ENCODE data around the gene COL5A1.

The COL5A1 gene

DNA sequence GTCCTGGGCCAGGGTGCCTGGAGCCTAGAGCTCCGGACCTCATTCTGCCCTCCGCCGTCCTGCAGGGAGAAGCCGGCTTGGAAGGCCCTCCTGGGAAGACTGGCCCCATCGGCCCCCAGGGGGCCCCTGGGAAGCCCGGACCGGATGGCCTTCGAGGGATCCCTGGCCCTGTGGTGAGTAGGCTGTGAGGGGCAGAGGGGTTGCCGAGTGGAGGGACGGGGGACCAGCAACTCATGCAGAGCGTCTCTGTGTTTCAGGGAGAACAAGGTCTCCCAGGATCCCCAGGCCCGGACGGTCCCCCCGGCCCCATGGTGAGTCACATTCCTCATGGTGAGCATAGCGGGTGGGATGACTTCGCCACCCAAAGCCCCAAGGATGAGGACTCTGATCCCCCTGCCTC is 177.0 kb downstream of the COL5A1 start:
- no peak for DNase-seq (ENCODE audit: low read depth)

DNA sequence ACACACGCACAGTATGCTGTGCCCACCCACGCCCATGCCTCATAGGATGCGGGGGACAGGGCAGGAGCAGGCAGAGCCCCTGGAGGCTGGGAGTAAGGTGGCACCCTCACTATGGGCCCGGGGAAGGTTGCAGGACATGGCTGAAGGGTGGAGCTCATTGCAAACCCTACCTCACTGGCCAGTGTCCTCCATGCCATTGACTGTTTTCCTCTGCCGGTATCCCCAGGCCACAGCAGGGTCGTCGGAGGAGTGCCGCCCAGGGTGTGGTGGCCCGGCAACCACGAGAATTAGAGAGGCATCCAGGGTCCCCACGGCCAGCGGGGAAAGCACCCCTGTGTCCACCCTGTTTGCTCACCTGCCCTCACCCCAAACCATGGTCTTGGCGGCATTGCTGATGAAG is 179.3 kb downstream of the COL5A1 start:
- DNase-seq (ENCODE audit: low read depth) = no peak

DNA sequence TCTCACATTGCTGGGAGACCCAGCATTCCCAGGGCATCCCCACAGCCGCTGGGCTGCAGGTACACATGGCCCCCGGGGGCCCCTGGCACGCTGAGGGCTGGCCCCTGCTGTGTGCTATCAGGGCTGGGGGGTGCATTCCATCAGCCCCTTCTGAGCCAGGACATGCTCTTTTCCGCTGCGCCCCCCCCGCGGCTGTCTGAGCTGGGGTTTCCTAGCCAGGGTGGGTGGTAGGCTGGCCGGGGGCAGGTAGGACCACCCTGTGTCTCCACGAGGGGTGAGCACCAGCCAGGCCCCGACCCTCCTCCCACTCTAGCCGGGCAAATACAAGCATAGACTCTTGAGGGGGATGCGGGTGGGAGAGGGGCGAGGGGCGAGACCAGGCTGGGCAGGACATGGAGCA is 180.9 kb downstream of the COL5A1 start:
- no peak for DNase-seq (ENCODE audit: low read depth)

DNA sequence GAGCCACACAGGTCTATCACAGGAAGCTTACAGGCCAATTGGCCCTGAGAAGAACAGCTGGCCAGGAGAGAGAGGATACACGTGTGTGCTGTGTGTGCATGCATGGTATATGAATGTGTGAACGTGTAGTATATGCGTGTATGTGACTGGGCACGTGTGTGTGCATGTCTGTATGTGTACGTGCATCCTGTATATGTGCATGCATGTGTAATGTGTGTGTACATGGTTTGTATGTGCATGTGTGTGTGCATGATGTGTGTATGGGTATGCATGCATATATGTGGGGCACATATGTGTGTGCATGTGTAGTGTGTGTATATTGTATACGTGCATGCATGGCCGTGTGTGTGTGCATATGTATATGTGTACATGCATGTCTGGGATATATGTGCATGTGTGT is 182.0 kb downstream of the COL5A1 start:
- no peak for DNase-seq (ENCODE audit: low read depth)

DNA sequence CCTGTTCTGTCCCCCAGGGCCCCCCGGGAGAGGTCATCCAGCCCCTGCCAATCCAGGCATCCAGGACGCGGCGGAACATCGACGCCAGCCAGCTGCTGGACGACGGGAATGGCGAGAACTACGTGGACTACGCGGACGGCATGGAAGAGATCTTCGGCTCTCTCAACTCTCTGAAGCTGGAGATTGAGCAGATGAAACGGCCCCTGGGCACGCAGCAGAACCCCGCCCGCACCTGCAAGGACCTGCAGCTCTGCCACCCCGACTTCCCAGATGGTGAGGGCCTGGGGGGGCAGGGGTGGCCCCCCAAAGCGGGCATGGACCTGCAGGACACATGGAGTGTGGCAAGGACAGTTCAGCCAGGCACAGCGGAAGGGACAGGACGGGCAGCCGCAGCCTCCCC is 183.0 kb downstream of the COL5A1 start:
- DNase-seq (ENCODE audit: low read depth) = no peak

DNA sequence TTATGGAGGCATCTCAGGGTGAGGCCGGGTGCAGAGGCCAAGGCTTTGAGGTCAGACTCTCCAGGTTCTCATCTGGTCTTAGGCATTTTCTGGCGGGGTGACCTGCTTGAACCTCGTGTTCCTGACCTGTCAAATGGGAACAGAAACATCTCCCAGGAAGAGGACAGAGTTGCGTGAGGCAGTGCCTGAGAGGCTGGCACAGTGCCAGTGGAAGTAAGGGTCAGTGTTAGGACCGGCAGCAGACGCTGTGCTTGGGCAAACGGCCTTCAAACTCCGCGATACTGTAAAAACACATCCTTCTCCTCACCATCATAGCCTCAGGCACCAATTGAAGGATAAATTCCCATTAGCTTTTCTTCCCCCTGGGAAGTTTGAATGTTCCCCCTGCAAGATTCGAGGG is 183.4 kb downstream of the COL5A1 start:
- no peak for DNase-seq (ENCODE audit: low read depth)

DNA sequence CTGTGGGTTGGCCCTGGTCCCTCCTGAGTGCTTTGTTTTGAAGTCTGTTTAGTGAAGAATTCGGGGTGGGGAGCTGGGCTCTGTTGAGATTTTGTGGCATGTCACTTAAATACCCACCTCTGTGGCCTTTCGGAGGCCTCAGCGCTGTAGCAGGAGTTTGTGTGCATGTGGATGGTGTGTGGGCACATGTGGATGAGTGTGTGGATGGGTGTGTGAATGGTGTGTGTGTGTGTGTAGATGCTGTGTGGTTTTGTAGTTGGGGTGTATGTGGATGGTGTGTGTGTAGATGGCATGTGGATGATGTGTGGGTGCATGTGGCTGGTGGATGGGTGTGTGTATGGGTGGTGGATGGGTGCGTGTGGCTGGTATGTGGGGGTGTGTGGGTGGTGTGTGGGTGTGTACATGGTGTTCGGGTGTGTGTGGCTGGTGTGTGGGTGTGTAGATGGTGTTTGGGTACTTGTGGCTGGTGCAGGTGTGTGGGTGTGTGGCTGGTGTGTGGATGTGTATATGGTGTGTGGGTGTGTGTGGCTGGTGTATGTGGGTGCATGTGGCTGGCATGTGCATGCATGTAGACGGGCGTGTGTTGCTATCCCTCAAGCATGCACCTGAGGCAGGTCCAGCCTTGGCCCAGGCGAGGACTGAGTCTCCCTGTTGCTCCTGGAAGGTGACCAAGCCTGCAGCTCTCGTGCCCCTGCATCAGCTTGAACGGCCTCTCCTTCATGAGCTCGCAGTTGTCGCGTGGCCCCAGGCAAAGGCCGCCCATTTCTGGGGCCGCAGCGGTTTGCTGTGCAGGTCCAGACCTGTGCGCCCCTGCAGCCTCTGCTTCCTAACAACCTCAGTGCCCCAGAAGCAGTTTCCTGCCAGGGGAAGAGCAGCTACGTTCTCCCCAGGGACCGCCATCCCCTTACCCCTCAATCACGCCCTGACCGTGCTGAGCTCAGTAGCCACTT is 185.0 kb downstream of the COL5A1 start:
- DNase-seq (ENCODE audit: low read depth) = no peak

DNA sequence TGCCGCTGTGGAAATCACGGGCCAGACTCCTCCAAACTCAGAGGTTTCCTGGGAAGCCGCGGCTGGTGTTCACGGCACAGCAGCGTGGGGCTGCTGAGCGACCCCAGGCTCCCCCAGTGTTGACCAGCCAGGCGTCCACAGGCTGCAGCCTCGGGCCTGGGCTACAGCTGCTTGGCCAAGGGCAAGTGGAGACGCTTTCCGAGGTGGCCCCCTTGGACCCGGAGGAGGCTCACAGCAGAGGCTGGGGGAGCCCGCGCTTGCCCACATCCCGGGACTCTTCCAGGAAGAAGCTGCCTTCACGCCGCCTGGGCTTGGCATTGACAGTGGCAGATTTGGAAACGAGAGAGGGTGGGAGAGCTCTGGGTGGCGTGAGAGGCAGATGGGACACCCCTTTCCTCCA is 186.0 kb downstream of the COL5A1 start:
- DNase-seq (ENCODE audit: low read depth) = no peak

DNA sequence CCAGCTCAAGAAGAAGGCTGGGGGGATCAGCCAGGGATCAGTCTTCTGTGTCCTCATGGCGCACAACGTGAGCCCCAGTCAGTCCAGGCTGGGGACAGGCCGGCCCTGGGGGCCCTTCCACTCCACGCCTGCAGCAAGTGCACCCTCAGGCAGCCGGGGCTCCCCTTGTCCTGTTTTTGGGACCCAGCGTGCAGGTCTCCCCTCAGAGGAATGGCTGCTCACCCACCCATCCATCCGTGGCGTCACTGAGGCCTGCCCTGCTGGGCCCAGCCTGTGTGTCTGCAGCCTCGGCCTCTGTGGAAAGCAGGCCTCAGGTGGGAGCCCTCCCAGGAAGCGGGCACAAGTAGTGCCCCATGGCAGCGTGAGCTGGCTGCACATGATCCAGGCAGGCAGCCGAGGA is 186.4 kb downstream of the COL5A1 start:
- no peak for DNase-seq (ENCODE audit: low read depth)

DNA sequence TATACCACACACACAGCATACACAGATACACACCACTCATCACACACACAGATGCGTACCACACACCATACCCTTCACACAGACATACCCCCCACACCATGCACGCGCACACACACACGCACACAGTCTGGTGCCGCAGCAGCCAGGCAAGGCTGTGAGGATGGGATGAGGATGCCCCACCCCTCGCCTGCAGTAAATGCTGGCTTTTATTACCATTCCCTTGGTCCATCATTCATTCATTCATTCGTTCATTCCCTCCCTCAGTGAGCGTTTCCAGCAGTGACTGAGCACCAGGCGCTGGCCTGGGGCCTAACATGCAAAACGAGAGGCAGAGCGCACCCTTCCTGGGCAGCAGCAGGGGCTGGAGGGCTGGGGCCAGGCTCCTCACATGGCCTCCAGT is 187.3 kb downstream of the COL5A1 start:
- DNase-seq (ENCODE audit: low read depth) = no peak

DNA sequence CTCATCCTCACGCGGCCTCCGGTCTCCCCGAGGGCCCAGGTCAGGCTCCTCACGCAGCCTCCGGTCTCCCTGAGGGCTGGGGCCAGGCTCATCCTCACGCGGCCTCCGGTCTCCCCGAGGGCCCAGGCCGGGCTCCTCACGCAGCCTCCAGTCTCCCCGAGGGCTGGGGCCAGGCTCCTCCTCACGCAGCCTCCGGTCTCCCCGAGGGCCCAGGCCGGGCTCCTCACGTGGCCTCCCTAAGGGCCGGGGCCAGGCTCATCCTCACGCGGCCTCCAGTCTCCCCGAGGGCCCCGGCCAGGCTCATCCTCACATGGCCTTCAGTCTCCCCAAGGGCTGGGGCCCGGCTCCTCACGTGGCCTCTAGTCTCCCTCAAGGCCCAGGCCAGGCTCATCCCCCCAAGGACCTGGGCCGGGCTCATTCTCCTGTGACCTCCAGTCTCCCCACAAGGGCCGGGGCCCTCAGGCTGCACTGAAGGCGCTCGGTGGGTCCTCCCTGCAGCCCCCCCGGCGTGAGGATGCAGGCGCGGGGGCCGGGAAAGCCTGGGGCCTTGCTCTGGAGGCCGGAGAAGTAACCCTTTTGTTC is 187.8 kb downstream of the COL5A1 start:
- DNase-seq (ENCODE audit: low read depth) = no peak

DNA sequence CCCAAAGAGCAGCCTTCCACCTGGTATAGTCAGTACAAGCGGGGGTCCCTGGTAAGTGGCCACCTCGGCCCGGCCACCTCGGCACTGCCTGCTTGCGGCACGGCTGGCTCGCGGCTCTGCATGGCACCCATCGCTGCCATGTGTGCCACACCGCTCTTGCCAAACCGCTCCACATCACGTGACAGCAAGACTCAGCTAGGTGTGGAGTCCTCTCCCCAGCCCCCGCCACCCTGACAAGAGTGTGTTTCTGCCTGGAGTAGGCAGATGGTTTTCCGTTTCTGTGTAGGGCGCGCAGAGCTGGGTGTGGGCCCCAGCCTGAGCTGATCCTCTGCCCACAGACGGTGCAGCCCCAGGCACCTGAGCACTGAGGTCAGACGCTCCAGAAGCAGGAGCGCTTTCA is 188.5 kb downstream of the COL5A1 start:
- no peak for DNase-seq (ENCODE audit: low read depth)

DNA sequence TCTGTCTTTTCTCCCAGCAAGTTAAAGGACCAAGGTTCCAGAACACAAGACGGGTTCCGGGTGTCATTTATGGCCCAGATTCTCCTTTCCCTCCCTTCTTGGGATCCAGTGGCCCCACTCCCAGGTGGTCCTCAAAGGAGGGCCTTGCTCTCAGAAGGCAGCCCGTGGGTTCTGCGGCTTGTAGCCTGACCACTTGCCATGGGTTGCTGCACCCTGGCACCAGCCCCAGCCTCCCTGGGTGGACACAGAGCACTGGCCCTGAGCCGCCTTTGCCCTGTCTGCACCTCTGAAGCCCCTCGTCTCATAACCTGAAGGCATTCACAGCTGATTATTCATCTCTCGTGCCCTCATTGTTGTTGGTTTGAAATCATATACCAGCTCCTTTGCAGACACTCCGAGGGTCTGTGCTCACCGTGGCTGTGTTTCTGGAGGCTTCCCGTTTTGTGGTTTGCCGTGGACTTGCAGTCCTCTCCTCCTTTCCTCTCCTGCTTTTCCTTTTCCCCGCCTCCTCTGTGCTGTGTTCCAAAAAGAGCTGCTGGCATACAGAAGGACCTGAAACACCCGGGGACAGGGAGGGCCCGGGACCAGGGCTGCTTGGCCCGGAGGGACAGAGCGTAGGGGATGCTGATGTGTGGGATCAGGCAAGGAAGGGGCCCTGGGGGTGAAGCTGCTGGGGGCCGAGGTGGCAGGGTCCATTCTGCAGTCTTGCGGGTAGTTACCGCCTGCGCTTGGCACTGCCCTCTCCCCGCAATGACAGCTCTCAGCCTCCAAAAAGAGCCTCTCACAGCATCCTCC is 189.5 kb downstream of the COL5A1 start:
- DNase-seq (ENCODE audit: low read depth) = no peak

DNA sequence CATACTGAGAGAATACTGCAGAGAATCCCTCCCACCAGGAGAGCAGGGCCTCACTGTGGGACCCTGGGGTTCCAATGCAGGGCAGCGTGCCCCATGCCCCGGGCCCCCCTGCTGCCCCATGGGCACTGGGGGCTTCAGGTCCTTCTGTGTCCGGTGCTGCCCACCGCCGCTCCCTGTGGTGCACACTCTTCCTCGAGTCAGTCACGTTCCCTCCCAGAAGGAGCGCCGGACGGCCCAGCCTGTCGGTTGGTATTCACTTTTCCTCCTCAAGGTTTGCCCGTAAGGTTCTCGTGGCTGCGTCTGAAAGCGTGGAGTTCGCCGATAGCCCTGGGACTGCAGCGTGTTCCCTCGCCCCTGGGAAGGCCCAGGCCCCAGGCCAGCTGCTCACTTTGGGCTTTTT is 190.9 kb downstream of the COL5A1 start:
- no peak for DNase-seq (ENCODE audit: low read depth)

DNA sequence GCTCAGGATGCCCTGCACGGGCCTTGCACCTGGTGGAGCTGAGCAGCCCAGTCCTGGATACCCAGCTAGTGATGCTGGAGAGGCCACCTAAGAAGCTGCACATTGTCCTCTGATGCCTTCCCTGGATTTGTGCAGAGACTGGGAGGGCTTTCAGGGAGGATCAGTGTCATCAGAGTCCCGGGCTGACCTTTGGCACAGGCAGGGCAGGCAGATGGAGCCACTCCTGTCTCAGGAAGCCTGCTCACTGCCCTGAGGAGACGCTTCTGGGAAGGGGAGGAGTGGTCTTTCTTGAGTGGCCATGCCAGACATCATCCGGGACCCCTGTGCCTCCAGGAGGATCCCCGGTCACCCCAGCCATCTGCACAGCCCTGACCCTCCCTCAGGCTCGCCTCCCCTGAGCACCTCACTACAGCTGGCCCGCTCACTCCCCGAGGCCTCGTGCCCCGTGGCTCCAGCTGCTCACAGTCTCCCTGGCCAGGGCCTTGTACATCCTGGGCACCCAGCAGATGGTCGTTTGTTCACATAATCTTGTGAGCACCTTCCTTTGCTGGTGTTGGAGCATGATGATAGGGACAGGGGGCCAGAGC is 191.8 kb downstream of the COL5A1 start:
- DNase-seq (ENCODE audit: low read depth) = no peak

DNA sequence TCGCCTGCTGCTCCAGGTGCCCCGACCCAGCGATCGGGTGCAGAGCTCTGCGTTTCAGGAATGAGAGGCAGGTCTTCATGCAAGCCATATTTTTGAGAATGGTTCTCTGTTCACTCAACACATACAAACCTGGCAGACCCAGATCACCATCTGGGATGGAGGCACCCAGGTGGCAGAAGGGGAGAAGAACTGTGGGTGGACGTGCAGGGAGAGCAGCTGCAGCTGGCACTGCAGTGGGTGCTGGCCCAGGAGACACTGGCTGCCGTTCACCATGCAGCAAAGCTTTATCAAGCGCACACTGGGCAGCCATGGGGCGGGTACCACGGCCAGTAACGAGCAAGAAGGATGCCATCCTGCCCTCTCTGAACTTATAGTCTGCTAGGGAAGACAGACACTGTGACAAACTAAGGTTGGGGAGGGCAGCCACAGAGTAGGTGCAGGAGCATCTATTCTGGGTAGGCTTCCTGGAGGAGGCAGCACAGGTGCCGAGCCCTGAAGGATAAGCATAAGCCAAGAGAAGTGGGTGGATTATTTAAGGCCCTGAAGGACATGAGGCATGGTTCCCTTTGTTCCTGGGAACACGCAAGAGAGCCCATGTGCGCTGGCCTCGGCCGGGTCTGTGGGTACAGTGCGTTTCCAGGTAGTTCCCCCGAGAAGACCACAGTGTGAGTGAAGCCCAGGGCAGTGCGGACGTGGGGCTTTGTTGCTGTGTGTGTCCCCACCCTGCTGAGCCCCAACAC is 192.8 kb downstream of the COL5A1 start:
- DNase-seq (ENCODE audit: low read depth) = no peak

DNA sequence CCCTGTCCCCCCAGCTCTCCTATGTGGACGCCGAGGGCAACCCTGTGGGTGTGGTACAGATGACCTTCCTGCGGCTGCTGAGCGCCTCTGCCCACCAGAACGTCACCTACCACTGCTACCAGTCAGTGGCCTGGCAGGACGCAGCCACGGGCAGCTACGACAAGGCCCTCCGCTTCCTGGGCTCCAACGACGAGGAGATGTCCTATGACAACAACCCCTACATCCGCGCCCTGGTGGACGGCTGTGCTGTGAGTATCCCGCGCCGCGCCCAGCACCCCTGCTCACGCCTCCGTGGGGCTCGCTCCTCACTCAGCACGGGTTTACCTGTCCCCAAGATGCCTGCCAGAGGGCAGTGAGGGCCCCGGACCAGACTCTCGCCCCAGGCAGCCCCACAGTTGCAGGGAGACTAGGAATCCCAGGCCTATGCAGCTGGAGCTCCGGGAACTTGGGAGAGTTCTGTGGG is 193.4 kb downstream of the COL5A1 start:
- no peak for DNase-seq (ENCODE audit: low read depth)

DNA sequence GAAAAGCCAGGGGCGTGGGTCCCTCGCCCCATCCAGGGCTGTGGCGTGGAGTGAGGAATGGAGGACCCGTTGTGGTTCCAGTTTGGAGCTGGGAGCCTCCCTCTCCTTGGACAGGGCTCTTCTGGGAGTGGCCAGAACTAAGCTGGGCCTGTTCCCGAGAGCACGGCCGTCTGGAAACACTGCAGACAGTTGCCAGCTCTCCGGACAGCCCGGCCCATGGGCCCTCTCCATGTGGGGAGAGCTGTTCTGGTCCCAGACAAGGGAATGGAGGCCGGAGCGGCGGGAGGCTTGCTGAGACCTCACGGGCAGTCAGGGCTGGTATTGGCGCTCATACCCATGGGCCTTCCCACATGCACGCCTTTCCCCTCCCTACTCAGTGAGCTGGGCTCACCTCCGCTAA is 193.8 kb downstream of the COL5A1 start:
- DNase-seq (ENCODE audit: low read depth) = no peak

DNA sequence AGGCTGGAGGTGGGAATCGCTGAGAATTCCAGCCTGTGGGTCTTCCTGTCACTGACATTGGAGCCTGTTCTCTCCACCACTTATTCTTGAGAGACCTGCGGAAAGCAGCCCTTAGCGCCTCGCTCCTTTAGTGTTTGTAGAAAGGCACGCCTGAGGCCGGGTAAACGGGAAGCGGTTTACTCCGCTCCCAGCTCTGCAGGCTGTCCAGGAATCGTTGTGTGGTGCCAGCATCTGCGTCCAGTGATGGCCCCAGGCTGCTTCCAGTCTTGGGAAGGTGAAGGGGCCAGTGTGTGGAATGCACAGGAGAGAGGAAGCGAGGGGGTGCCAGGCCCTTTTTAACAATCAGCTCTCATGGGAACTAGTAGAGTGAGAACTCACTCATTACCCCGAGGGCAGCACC is 194.4 kb downstream of the COL5A1 start:
- DNase-seq (ENCODE audit: low read depth) = no peak

DNA sequence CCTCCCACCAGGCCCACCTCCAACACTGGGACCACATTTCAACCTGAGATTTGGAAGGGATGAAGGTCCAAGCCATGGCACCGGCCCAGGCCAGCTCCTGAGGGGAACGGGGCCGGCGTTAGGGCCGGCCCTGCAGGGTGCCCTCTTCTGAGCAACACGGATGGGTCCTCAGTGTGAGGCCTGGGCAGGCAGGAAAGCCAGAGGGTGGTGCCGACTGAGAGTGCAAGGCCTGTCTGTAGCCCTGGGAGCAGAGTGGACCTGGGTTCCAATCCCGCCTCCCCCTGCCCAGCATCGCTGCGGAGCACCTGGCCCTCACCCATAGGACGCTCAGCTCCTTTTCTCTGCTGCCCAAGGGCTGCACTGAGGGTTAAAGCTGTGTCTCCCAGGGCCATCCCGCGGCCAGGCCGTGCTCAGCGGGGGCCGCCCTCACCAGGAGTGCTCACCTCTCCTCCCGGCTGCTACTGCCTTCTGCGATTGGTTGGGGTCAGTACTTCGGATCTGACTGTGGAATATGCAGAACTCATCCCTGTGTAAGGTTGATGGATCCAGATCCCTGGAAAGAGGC is 194.9 kb downstream of the COL5A1 start:
- no peak for DNase-seq (ENCODE audit: low read depth)

DNA sequence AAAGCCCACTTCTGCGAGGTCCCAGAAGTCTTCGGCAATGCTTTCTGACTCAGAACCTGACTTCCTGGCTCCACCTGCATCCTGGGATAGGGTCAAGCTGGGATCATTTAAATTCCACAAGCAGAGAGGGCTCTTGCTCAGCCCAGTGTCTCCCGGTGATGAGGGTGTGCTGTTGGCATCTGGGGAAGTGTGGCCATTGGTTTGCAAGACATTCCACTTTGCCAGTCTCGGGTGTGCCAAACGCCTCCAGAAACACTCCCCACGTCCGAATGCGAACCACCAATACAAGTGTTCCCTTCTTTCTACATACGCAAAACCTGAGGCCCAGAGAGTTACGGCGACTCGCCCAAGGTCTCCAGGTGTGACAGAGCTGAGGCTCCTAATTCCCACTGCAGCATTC is 195.9 kb downstream of the COL5A1 start:
- no peak for DNase-seq (ENCODE audit: low read depth)
